Brain microvascular endothelial cell (primary cell): Measurements from ENCODE around the gene LPXN.

Source experiments
- DNase-seq: peaks from one replicate; pipeline ENCODE4 v3.0.0-alpha.2; 2020
- H3K27ac ChIP-seq: fragments of 250-450 bp; sonication (Bioruptor Pico); 2 replicates; pipeline ENCODE4 v1.5.1; 2020; ENCODE audit warnings: mild to moderate bottlenecking, moderate library complexity
- H3K27me3 ChIP-seq: fragments of 250-450 bp; sonication (Bioruptor Pico); replicated peaks from 2 replicates; pipeline ENCODE4 v1.5.1; 2020; ENCODE audit warnings: mild to moderate bottlenecking
- H3K36me3 ChIP-seq: fragments of 250-450 bp; sonication (Bioruptor Pico); replicated peaks from 2 replicates; pipeline ENCODE4 v1.5.1; 2020; ENCODE audit warnings: mild to moderate bottlenecking
- H3K4me3 ChIP-seq: 2 replicates; pipeline ENCODE4 v1.5.1; 2011; ENCODE audit warnings: low read depth, mild to moderate bottlenecking, control low read depth, low read length, moderate library complexity
- CTCF ChIP-seq: IDR thresholded peaks from 2 replicates; pipeline ENCODE4 v1.5.1; 2011; ENCODE audit warnings: low read depth, mild to moderate bottlenecking, moderate library complexity, low read length, control low read depth, inconsistent platforms; ENCODE audit errors: missing control alignments
- in situ Hi-C: cut with HindIII; loops from 2 replicates; pipeline ENCODE4 v1.10.0; 2017; ENCODE audit warnings: low sequenced_read_pairs, low pct_ligation_motif_present

LPXN gene

DNA sequence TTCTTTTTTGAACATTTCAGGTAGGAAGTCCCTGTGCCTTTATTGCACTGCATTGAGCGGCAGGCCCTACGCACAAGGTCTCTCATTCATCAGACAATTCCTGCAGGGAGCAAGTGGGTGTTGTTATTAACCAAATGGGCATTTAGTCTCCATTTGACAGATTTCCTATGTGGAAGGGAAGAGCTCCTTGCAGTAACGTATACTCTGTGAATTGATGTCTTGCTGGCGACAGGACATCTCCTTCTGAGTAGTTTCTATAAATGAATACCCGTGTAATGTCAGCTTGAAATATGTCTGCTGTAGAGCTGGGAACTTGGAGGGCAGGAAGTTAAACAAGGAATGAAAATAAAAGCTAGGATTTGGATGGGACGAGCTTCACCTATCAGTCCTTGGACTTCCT lies 71.4 kb downstream of the LPXN start:
- DNase-seq: no peak
- no peak for TF ChIP-seq CTCF
- Histone ChIP-seq H3K36me3 (no peaks in the 10 kb centered on the region), H3K27ac (no peak overlapping the region), H3K27me3 (no peaks in the 10 kb centered on the region), H3K4me3 (no peak overlapping the region)
- in situ Hi-C loops: loop anchor here (25.0 kb wide), 1 partner anchor 692 kb away; no protein-coding TSS in a partner anchor

DNA sequence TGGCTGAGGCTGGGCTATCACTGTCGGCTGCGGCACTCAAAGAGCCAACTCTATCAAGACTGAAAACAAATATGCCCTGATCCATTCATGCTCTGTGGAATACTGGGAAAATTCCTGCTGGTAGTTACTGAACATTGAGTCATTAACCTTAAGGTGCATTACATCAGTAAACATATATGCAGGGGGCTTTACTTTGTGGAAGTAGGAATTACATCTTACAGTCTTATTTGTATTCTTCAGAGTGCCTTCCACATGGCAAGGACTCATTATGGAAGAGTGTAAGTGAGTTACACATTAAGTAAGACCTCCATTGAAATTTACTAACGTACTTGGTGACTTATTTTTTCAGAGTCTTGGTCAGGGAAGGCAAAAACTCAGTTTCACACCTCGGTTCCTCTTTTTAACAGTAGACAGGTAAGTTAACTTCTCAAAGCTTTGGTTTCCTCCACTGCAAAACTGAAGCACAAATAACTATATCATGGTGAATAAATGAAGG lies 72.2 kb downstream of the LPXN start:
- Histone ChIP-seq H3K4me3 (no peak overlapping the region), H3K27ac (no peak overlapping the region), H3K27me3 (no peaks in the 10 kb centered on the region), H3K36me3 (no peaks in the 10 kb centered on the region)
- DNase-seq: no peak
- in situ Hi-C loops: loop anchor here (25.0 kb wide), 1 partner anchor 691 kb away; no protein-coding TSS in a partner anchor
- TF ChIP-seq CTCF: no peak

DNA sequence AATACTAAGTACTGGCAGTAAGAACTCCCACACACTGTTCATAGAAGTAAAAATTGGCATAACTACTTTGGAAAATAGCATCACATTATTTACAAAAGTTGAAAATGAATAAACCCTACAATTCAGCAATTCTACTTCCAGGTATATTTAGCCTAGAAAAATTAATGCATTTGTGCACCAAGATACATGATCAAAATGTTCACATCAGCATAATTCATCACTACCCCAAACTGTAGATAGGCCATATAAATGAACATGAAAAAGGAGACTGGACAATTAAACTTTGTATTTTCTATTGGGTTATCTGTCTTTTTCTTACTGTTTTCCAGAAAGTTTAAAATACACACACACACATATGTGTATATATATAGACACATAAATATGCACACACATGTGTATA lies 73.7 kb downstream of the LPXN start:
- DNase-seq: no peak
- in situ Hi-C loops: loop anchor here (25.0 kb wide), 1 partner anchor 690 kb away; no protein-coding TSS in a partner anchor
- no peak overlapping the region for H3K27ac ChIP-seq
- H3K36me3 ChIP-seq: no peaks in the 10 kb centered on the region
- no peaks in the 10 kb centered on the region for H3K27me3 ChIP-seq
- no peak for TF ChIP-seq CTCF
- no peak overlapping the region for H3K4me3 ChIP-seq

DNA sequence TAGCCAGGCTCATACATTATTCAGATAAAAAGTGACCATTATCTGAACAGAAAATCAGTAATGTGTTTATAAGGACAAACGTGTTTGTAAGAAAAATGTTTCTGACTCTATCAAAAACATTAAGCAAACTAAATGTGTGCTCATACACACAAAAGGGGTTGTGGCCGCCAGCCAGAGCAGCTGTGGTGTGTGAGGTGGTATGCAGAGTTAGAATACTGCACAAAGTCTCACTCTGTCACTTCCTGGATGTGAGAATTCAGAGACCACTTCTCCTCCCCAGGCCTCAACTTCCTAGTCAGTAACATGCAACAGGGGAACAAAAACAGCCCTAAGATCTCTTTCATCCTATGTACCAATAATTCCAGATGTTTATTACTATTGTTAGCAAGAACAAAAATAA lies 77.2 kb downstream of the LPXN start:
- H3K36me3 ChIP-seq: no peaks in the 10 kb centered on the region
- TF ChIP-seq CTCF: no peak
- no peak overlapping the region for H3K27ac ChIP-seq
- DNase-seq: no peak
- H3K27me3 ChIP-seq: no peaks in the 10 kb centered on the region
- no peak overlapping the region for H3K4me3 ChIP-seq
- in situ Hi-C loops: no loop called here

GRCh38 chr11:58497951-58498350 lies 77.7 kb downstream of the LPXN start:
- Histone ChIP-seq H3K4me3 (no peak overlapping the region), H3K36me3 (no peaks in the 10 kb centered on the region), H3K27me3 (no peaks in the 10 kb centered on the region), H3K27ac (no peak overlapping the region)
- no peak for DNase-seq
- in situ Hi-C loops: no loop called here
- TF ChIP-seq CTCF: no peak

DNA sequence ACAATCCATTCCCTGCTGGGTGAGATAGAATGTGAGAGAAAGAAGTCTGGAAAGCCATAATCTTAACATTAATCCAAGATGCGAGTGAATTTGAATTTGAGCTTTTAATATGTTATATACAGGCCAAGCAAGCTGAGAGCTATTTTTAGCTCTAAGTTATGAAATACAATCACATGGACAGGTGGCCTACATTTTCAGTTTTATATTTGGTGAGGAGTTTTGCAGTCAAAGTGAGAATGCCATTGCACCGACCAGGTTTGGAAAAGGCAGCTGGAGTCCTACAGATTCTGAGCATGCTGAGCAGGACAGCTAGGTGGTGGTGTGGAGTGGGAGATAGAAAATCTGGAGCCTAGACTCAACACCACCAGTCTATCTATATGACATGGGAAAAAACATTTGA lies 79.8 kb downstream of the LPXN start:
- TF ChIP-seq CTCF: no peak
- in situ Hi-C loops: no loop called here
- Histone ChIP-seq H3K36me3 (no peaks in the 10 kb centered on the region), H3K27ac (no peak overlapping the region), H3K27me3 (no peaks in the 10 kb centered on the region), H3K4me3 (no peak overlapping the region)
- DNase-seq: no peak
